Suprapubic skin (tissue), 3 donors: ENCODE data around the gene ANKS1A.
"Not testable (repeated sequence)": the region's sequence is repeated elsewhere in the genome, so short reads cannot be mapped to it uniquely, and the experiment has no call there.

Experiments
- CTCF ChIP-seq, 2 donors: fragments of 200-600 bp in 1 of 2; fragments of 450-650 bp in 1 of 2; sonication (generic) in 1 of 2; IDR thresholded peaks; one replicate each; pipeline ENCODE4 v1.5.1; 2016 to 2019; ENCODE audit warnings: antibody characterized with exemption in 2 of 2, mild to moderate bottlenecking in 1 of 2, moderate library complexity in 1 of 2
- POLR2A ChIP-seq, 2 donors: fragments of 450-650 bp; IDR thresholded peaks; one replicate each; pipeline ENCODE4 v1.6.1; 2017; ENCODE audit warnings: antibody characterized with exemption in 2 of 2, mild to moderate bottlenecking in 2 of 2, moderate library complexity in 2 of 2

GRCh38 chr6:34899748-34900147, 10.7 kb downstream of the ANKS1A start:
- not testable (repeated sequence) for TF ChIP-seq CTCF, POLR2A (IDR thresholded peaks at IDR 0.05)
